ENCODE measurements around the gene NRP2.

GRCh38 chr2:205768815-205769494 is 86.7 kb downstream of the NRP2 start:
- TF ChIP-seq YY1 (IDR thresholded peaks at IDR 0.05; ENCODE audit: insufficient read depth, insufficient read length) = no peak
- TF ChIP-seq ZNF274 (IDR thresholded peaks at IDR 0.05; ENCODE audit: low read depth, low read length) = no peak
- no peak for TF ChIP-seq SUZ12 (IDR thresholded peaks at IDR 0.05; ENCODE audit: extremely low read depth, insufficient read depth, insufficient read length)

All from NT2/D1 (cell line).